ENCODE results near the gene GFOD2. TPM values are rescaled to one million over a fixed set of nuclear protein-coding genes. Genes with fewer than 3 reads are reported as not detected.

Gene GFOD2
- total and polyA plus RNA-seq, 2 of the 13 experiments (the other 11 are each of a cell fraction or from before 2014, with no cell fraction given): 11.1 to 17.2 TPM

GRCh38 chr16:67666559-67667452 is 52.3 kb downstream of the GFOD2 start, which contains the start of the genes C16orf86 and ENKD1 (continued):
- TF ChIP-seq, protein P1, sequence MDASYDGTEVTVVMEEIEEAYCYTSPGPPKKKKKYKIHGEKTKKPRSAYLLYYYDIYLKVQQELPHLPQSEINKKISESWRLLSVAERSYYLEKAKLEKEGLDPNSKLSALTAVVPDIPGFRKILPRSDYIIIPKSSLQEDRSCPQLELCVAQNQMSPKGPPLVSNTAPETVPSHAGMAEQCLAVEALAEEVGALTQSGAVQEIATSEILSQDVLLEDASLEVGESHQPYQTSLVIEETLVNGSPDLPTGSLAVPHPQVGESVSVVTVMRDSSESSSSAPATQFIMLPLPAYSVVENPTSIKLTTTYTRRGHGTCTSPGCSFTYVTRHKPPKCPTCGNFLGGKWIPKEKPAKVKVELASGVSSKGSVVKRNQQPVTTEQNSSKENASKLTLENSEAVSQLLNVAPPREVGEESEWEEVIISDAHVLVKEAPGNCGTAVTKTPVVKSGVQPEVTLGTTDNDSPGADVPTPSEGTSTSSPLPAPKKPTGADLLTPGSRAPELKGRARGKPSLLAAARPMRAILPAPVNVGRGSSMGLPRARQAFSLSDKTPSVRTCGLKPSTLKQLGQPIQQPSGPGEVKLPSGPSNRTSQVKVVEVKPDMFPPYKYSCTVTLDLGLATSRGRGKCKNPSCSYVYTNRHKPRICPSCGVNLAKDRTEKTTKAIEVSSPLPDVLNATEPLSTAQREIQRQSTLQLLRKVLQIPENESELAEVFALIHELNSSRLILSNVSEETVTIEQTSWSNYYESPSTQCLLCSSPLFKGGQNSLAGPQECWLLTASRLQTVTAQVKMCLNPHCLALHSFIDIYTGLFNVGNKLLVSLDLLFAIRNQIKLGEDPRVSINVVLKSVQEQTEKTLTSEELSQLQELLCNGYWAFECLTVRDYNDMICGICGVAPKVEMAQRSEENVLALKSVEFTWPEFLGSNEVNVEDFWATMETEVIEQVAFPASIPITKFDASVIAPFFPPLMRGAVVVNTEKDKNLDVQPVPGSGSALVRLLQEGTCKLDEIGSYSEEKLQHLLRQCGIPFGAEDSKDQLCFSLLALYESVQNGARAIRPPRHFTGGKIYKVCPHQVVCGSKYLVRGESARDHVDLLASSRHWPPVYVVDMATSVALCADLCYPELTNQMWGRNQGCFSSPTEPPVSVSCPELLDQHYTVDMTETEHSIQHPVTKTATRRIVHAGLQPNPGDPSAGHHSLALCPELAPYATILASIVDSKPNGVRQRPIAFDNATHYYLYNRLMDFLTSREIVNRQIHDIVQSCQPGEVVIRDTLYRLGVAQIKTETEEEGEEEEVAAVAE (CRISPR knock-in tag; IDR thresholded peaks at IDR 0.05; ENCODE audit: borderline replicate concordance): peak; percentile 44; the same call in 1 of the 2 replicates
- TF ChIP-seq, protein P2, sequence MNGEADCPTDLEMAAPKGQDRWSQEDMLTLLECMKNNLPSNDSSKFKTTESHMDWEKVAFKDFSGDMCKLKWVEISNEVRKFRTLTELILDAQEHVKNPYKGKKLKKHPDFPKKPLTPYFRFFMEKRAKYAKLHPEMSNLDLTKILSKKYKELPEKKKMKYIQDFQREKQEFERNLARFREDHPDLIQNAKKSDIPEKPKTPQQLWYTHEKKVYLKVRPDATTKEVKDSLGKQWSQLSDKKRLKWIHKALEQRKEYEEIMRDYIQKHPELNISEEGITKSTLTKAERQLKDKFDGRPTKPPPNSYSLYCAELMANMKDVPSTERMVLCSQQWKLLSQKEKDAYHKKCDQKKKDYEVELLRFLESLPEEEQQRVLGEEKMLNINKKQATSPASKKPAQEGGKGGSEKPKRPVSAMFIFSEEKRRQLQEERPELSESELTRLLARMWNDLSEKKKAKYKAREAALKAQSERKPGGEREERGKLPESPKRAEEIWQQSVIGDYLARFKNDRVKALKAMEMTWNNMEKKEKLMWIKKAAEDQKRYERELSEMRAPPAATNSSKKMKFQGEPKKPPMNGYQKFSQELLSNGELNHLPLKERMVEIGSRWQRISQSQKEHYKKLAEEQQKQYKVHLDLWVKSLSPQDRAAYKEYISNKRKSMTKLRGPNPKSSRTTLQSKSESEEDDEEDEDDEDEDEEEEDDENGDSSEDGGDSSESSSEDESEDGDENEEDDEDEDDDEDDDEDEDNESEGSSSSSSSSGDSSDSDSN (CRISPR knock-in tag; IDR thresholded peaks at IDR 0.05): peak; percentile 66
- TF ChIP-seq RBM39 (IDR thresholded peaks at IDR 0.05; ENCODE audit: low read depth, low read length, poor library complexity, severe bottlenecking) (peak; percentile 83), BCL3 (CRISPR knock-in tag; IDR thresholded peaks at IDR 0.05) (0 out of 2 replicates have a peak, but pooled peaks have one; percentile 6), RFX3 (CRISPR knock-in tag; IDR thresholded peaks at IDR 0.05) (peak; percentile 92), NR2C2 (CRISPR knock-in tag; IDR thresholded peaks at IDR 0.05; ENCODE audit: borderline replicate concordance) (peak; percentile 100), ZNF337 (CRISPR knock-in tag; IDR thresholded peaks at IDR 0.05; ENCODE audit: borderline replicate concordance, low read depth) (no peak), ZNF883 (CRISPR knock-in tag; IDR thresholded peaks at IDR 0.05; ENCODE audit: not compliant biosample characterization) (peak; percentile 57), TEF (CRISPR knock-in tag; IDR thresholded peaks at IDR 0.05) (no peak; the same call in none of the 2 replicates), ZBTB1 (CRISPR knock-in tag; IDR thresholded peaks at IDR 0.05; ENCODE audit: borderline replicate concordance) (no peak)
- TF ChIP-seq, protein P3, sequence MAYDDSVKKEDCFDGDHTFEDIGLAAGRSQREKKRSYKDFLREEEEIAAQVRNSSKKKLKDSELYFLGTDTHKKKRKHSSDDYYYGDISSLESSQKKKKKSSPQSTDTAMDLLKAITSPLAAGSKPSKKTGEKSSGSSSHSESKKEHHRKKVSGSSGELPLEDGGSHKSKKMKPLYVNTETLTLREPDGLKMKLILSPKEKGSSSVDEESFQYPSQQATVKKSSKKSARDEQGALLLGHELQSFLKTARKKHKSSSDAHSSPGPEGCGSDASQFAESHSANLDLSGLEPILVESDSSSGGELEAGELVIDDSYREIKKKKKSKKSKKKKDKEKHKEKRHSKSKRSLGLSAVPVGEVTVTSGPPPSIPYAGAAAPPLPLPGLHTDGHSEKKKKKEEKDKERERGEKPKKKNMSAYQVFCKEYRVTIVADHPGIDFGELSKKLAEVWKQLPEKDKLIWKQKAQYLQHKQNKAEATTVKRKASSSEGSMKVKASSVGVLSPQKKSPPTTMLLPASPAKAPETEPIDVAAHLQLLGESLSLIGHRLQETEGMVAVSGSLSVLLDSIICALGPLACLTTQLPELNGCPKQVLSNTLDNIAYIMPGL (CRISPR knock-in tag; IDR thresholded peaks at IDR 0.05; ENCODE audit: borderline replicate concordance in 1 of 2, low read depth in 1 of 2): peak; percentile 10 to 58; a peak in 2 of 4 replicates
